ENCODE measurements around the gene MED25.

Gene MED25

DNA sequence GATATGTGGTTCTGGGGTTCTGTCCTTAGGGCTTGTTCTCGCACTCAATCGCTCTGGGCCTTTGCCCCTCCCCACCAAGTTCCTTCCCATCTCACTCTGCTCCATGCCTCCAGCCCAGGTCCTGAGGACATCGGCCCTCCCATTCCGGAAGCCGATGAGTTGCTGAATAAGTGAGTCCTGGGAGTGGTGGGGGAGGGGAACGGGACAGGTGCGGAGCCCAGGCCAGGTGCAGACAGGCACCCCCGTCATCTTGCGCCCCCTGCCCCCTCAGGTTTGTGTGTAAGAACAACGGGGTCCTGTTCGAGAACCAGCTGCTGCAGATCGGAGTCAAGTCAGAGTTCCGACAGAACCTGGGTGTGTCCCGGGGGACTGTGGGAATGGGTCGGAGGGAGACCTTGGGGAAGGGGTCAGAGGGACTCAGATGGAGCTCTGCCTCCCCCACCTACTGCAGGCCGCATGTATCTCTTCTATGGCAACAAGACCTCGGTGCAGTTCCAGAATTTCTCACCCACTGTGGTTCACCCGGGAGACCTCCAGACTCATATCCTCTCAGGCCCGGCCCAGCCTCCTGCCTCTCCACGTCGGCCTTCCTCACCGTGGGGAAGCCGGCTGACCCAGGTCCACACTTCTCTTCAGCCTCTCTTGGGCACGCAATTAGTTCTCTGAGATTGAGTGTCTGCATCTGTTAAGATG is 15.1 kb upstream of the MED25 start:
- FAIRE-seq (no peak), DNase-seq (ENCODE audit: insufficient read length, low spot score) (no peak)
- TF ChIP-seq TAF1 (IDR thresholded peaks at IDR 0.05; ENCODE audit: low read depth, low read length) (no peak), POLR2AphosphoS5 (IDR thresholded peaks at IDR 0.05; ENCODE audit: low read depth, low read length) (no peak), PAX5 (IDR thresholded peaks at IDR 0.05; ENCODE audit: insufficient read depth, low read length, severe bottlenecking) (no peak), POU2F2 (IDR thresholded peaks at IDR 0.05; ENCODE audit: low read depth, low read length) (no peak), POLR2A (IDR thresholded peaks at IDR 0.05; ENCODE audit: low read depth, low read length) (no peak), SPI1 (IDR thresholded peaks at IDR 0.05; ENCODE audit: low read depth, low read length) (no peak)

DNA sequence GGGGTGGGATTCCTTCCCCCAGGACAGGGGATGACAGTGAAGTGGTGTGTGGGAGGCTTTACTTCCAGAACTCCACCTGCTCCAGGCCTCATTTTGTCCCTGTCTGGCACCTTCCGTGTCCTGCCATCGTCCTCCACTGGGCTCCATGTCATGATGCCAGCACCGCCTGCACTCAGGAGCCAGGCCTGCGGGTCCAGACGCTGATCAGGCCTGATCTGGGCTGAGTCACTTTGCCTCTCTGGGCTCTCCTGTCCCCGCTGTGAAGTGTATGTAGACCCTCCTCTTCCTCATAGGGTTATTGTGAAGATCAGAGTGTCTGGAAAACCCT is 14.6 kb upstream of the MED25 start:
- no peak for DNase-seq (ENCODE audit: insufficient read length, low spot score)
- TF ChIP-seq POLR2A (IDR thresholded peaks at IDR 0.05; ENCODE audit: low read depth, low read length) (no peak), PAX5 (IDR thresholded peaks at IDR 0.05; ENCODE audit: insufficient read depth, low read length, severe bottlenecking) (no peak), TAF1 (IDR thresholded peaks at IDR 0.05; ENCODE audit: low read depth, low read length) (no peak), POU2F2 (IDR thresholded peaks at IDR 0.05; ENCODE audit: low read depth, low read length) (no peak), SPI1 (IDR thresholded peaks at IDR 0.05; ENCODE audit: low read depth, low read length) (no peak), POLR2AphosphoS5 (IDR thresholded peaks at IDR 0.05; ENCODE audit: low read depth, low read length) (no peak)
- no peak for FAIRE-seq

DNA sequence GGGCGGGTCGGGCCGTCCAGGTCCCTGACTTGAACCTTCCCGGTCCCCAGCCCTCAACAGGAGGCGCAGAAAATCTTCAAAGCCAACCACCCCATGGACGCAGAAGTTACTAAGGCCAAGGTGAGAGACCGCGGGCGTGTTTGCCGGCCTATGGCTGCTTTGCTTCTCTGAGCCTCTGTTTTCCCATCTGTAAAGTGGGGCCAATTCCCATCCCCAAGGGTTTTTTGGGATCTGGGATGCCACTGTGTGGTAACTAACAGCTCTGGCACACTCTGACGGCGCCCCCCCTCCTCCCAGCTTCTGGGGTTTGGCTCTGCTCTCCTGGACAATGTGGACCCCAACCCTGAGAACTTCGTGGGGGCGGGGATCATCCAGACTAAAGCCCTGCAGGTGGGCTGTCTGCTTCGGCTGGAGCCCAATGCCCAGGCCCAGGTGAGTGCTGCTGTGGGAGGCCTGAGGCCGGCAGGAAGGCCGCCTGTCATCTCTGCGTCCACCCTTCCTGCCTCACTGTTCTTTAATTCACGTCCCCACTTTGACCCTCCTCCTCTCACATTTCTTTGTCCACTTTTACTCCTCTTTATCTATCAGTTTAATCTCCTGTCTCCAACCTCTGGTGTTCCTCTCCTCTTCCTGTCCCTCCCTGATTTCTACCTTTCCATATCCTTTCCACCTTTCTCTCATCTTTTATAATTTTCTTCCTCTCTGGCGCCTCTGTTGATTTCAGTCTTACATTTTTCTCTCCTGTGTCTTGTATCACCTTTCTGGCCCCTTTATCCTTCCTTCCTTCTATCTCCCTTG is 12.1 kb upstream of the MED25 start:
- no peak for DNase-seq (ENCODE audit: insufficient read length, low spot score)
- TF ChIP-seq POLR2A (IDR thresholded peaks at IDR 0.05; ENCODE audit: low read depth, low read length): no peak
- no peak for TF ChIP-seq PAX5 (IDR thresholded peaks at IDR 0.05; ENCODE audit: insufficient read depth, low read length, severe bottlenecking)
- TF ChIP-seq POU2F2 (IDR thresholded peaks at IDR 0.05; ENCODE audit: low read depth, low read length): no peak
- TF ChIP-seq TAF1 (IDR thresholded peaks at IDR 0.05; ENCODE audit: low read depth, low read length): no peak
- no peak for TF ChIP-seq SPI1 (IDR thresholded peaks at IDR 0.05; ENCODE audit: low read depth, low read length)
- no peak for TF ChIP-seq POLR2AphosphoS5 (IDR thresholded peaks at IDR 0.05; ENCODE audit: low read depth, low read length)
- FAIRE-seq: no peak

DNA sequence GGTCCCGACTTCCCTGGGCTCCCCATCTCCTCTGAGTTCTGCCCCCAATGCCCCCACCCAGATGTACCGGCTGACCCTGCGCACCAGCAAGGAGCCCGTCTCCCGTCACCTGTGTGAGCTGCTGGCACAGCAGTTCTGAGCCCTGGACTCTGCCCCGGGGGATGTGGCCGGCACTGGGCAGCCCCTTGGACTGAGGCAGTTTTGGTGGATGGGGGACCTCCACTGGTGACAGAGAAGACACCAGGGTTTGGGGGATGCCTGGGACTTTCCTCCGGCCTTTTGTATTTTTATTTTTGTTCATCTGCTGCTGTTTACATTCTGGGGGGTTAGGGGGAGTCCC is 11.5 kb upstream of the MED25 start:
- FAIRE-seq: no peak
- TF ChIP-seq TAF1 (IDR thresholded peaks at IDR 0.05; ENCODE audit: low read depth, low read length) (no peak), SPI1 (IDR thresholded peaks at IDR 0.05; ENCODE audit: low read depth, low read length) (no peak), PAX5 (IDR thresholded peaks at IDR 0.05; ENCODE audit: insufficient read depth, low read length, severe bottlenecking) (no peak), POLR2AphosphoS5 (IDR thresholded peaks at IDR 0.05; ENCODE audit: low read depth, low read length) (no peak), POU2F2 (IDR thresholded peaks at IDR 0.05; ENCODE audit: low read depth, low read length) (no peak), POLR2A (IDR thresholded peaks at IDR 0.05; ENCODE audit: low read depth, low read length) (no peak)

DNA sequence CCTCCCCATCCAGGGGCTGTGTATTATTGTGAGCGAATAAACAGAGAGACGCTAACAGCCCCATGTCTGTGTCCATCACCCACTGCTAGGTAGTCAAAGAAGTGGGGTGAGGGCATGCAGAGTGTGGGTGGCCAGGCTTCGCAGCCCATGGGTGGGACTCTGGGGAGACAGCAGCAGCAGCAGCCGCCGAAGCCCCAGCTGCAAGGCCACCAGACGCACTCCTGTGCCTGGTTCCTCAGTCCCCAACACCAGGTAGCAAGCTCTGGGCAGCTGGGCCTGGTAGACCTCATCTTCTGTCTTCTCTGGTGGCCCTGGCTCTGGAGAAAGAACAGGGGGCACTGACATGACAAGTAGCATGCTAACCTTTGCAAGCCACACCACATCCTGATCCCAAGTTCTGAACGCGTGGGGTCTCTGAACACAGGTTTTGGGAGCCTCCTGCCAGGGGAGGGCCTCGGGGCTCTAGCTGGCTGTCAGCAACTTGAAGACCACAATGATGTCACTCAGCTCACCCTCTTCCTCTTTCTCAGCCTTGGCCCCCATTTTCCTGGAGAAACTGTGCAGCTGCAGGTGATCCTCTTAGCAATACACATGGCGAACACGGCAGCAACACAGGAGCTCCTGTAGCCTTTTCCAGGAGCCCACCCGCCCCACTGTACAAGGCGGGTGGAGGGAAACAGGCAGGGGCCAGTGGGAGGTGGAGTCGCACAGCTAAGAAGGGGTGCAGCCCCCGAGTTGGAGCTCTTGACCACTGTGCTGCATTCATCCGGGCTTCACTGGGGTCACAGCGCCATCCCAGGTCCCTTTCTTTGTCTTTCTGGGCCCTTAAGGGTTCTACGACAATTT is 10.8 kb upstream of the MED25 start:
- no peak for TF ChIP-seq POLR2A (IDR thresholded peaks at IDR 0.05; ENCODE audit: low read depth, low read length)
- TF ChIP-seq SPI1 (IDR thresholded peaks at IDR 0.05; ENCODE audit: low read depth, low read length): peak; percentile 84
- TF ChIP-seq POLR2AphosphoS5 (IDR thresholded peaks at IDR 0.05; ENCODE audit: low read depth, low read length): no peak
- TF ChIP-seq PAX5 (IDR thresholded peaks at IDR 0.05; ENCODE audit: insufficient read depth, low read length, severe bottlenecking): no peak
- no peak for TF ChIP-seq POU2F2 (IDR thresholded peaks at IDR 0.05; ENCODE audit: low read depth, low read length)
- no peak for DNase-seq (ENCODE audit: insufficient read length, low spot score)
- FAIRE-seq: no peak

More for the DNA sequence above, 11.5 kb upstream of the MED25 start:
- no peak for DNase-seq (ENCODE audit: insufficient read length, low spot score)

DNA sequence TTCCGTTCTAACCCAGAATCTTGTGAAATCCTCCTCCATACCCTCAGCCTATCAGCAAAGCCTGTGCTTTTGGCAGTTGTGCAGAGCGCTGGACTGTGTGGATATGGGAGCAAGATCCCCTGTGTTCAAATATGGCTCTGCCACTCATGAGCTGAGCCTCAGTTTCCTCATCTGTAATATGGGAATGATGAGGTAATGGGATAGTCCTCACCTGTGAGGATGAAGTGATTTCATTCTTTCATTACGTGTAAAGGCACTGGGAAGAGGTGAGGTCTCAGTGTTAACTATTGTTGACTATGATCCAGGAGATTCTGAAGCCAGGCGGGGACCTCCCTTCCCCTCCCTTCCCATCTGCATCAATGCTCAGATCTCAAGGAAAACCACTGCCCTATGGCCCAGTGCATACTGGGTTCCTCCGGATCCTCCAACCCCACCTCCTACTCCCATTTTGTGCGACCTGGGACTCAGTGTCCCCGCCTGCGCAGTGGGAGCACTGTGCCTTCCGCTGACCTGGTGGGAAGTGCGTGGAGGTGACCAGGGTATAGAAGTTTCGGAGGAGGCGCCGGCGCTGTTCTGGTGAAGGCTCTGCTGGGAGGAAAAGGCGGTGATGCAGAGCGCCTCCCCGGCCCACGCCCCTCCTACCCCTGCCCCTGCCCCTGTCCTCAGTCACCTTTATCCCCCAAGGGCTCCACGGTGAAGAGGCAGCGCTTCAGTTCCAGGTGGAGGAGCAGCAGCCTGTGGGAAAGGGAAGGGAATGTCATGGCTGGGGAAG is 10.0 kb upstream of the MED25 start:
- peak; percentile 33 for FAIRE-seq
- TF ChIP-seq POU2F2 (IDR thresholded peaks at IDR 0.05; ENCODE audit: low read depth, low read length): no peak
- no peak for TF ChIP-seq PAX5 (IDR thresholded peaks at IDR 0.05; ENCODE audit: insufficient read depth, low read length, severe bottlenecking)
- no peak for TF ChIP-seq TAF1 (IDR thresholded peaks at IDR 0.05; ENCODE audit: low read depth, low read length)
- TF ChIP-seq POLR2A (IDR thresholded peaks at IDR 0.05; ENCODE audit: low read depth, low read length): no peak
- no peak for TF ChIP-seq SPI1 (IDR thresholded peaks at IDR 0.05; ENCODE audit: low read depth, low read length)
- TF ChIP-seq POLR2AphosphoS5 (IDR thresholded peaks at IDR 0.05; ENCODE audit: low read depth, low read length): no peak
- no peak for DNase-seq (ENCODE audit: insufficient read length, low spot score)

DNA sequence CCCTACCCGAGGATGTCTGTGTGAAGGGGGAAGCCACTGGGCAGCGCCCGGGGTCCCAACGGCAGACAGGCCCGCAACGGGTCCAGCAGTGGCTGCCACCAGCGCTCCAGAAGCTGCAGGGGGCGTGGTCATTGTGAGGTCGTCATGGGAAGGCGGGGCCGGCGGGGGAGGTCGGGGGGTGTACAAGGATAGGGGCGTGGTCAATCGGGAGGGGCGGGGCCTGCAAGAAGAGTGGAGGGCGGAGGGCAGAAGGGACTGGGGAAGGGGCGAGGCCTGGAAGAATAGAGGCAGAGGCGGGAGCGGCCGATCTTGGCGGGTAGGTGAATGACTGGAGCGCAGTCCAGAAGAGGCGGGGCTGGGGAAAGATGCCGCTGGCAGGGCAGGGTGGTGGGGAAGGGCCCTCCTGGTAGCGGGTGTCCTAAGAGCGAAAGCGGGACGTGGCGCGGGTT is 9.4 kb upstream of the MED25 start:
- TF ChIP-seq POU2F2 (IDR thresholded peaks at IDR 0.05; ENCODE audit: low read depth, low read length) (0 out of 2 replicates have a peak, but pooled peaks have one; percentile 3), POLR2A (IDR thresholded peaks at IDR 0.05; ENCODE audit: low read depth, low read length) (no peak)
- DNase-seq (ENCODE audit: insufficient read length, low spot score) (peak; percentile 89), FAIRE-seq (peak; percentile 61)

DNA sequence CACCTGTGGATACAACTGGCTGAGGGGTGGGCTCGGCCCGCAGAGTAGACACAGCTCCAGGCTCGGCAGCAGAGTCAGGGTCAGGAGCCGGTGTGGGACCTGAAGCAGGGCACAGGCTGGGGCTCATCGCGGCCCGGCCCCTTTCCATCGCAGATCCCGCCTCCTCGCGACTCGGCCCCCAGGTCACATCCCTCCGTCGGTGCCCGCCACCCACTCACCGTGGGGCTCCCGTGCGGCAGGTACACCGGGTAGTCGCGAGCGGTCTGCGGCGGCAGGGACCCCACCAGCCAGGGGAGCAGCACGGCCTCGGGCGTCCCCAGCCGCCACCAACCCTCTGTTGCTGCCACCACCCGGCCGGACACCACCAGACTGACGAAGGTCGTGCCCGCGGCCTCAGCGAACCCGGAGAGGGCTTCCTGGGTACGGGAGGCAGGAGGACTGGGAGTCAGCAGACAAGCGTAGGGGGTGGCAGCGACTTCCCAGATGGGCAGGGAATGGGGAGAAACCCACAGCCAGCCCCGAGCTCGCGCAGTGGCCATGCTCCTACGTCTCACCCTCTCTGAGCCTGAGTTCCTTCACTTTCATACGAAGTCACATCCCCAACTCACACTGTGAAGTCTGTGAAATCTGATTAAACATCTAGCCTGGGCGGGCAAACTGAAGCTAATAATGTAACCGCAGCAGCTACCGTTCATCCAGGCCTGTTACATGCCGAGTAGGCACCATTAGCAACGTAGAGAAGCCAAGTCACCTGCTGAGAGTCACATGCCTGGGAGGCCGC is 8.7 kb upstream of the MED25 start:
- TF ChIP-seq POLR2AphosphoS5 (IDR thresholded peaks at IDR 0.05; ENCODE audit: low read depth, low read length): no peak
- no peak for TF ChIP-seq TAF1 (IDR thresholded peaks at IDR 0.05; ENCODE audit: low read depth, low read length)
- TF ChIP-seq POLR2A (IDR thresholded peaks at IDR 0.05; ENCODE audit: low read depth, low read length): no peak
- no peak for TF ChIP-seq PAX5 (IDR thresholded peaks at IDR 0.05; ENCODE audit: insufficient read depth, low read length, severe bottlenecking)
- no peak for TF ChIP-seq POU2F2 (IDR thresholded peaks at IDR 0.05; ENCODE audit: low read depth, low read length)
- TF ChIP-seq SPI1 (IDR thresholded peaks at IDR 0.05; ENCODE audit: low read depth, low read length): no peak
- FAIRE-seq (peak; percentile 50), DNase-seq (ENCODE audit: insufficient read length, low spot score) (no peak)
